Right atrium auricular region (tissue), 2 donors: ENCODE data around the gene LNPK. TPM values are rescaled to one million over a fixed set of nuclear protein-coding genes. Genes with fewer than 3 reads are reported as not detected.

Experiments
- DNase-seq: peaks from one replicate; pipeline ENCODE4 v3.0.0-alpha.2; 2019; ENCODE audit warnings: low spot score
- H3K27ac ChIP-seq, 2 donors: fragments of 200-600 bp; sonication (generic); 1 replicate in 1 of 2; 2 replicates in 1 of 2; pipeline ENCODE4 v1.5.1; 2016 to 2019
- H3K27me3 ChIP-seq, 2 donors: fragments of 200-600 bp; sonication (generic); one replicate each; pipeline versions ENCODE4 v1.5.1 to v1.6.0; 2017 to 2019
- H3K36me3 ChIP-seq: fragments of 200-600 bp; sonication (generic); one replicate; pipeline ENCODE4 v1.5.1; 2016
- H3K4me1 ChIP-seq, 2 donors: fragments of 200-600 bp; sonication (generic); one replicate each; pipeline versions ENCODE4 v1.5.1 to v1.6.0; 2017 to 2019
- H3K4me3 ChIP-seq, 2 donors: fragments of 200-600 bp; sonication (generic); 1 replicate in 1 of 2; 2 replicates in 1 of 2; pipeline ENCODE4 v1.5.1; 2017 to 2019; ENCODE audit warnings: mild to moderate bottlenecking in 1 of 2, moderate library complexity in 1 of 2
- H3K9me3 ChIP-seq, 2 donors: fragments of 200-600 bp; sonication (generic); one replicate each; pipeline ENCODE4 v1.5.1; 2019
- total RNA-seq, 2 donors: library from RNA; depleted of rRNA; stranded (reverse); fragments of >200 nt; gene quantifications; one replicate each; pipeline ENCODE4 v1.1.0, GENCODE V29; 2016
- TF ChIP-seq, protein P1 (sequence below), 2 donors: fragments of 200-600 bp; sonication (generic); IDR thresholded peaks; one replicate each; pipeline ENCODE4 v1.5.1; 2019; ENCODE audit warnings: antibody characterized with exemption in 2 of 2

LNPK gene, protein sequence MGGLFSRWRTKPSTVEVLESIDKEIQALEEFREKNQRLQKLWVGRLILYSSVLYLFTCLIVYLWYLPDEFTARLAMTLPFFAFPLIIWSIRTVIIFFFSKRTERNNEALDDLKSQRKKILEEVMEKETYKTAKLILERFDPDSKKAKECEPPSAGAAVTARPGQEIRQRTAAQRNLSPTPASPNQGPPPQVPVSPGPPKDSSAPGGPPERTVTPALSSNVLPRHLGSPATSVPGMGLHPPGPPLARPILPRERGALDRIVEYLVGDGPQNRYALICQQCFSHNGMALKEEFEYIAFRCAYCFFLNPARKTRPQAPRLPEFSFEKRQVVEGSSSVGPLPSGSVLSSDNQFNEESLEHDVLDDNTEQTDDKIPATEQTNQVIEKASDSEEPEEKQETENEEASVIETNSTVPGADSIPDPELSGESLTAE
- total RNA-seq = 10 to 100 TPM; 12.8 to 14.8 TPM

DNA sequence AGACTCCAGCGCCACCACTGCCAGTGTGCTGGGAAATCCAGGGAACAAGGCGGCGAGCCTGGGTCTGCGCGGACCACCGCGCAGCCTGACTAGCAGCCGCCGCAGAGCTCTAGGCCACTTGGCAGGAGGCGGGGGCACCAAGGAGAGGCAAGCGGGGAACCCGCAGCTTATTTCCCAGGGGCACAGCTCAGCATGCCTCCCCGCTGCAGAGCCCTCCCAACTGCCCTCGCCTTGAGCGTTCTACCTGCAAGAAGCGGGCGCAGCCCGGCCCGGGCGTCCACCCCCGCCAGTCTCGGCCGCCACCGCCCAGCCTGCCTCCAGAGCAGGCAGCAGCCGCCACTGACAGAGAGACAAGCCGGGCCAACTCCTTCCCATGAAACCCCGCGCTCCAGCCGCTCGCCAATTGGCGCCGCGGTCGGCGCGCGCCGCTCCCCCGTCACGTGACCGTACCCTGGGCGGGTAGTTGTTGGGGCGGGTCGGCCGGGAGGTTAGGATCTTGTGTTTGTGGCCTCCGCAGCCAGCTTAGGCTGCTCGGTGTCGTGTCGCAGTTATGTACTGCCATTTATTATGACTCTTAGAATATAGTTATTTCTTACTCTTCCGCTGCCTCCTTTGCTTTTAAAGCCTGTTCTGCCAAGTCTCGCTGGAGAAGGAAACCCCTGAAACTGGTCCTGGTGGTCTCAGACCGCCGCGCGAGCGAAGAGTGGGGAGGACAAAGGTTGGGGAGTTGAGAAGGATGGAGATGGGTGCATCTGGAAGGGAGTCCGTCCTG, at the start of gene LNPK:
LNPK (minus strand) TSS at position 352 of the 772 bp plus-strand sequence. CDS start 6,683 bp downstream, outside the sequence.
- TF ChIP-seq, protein P1, sequence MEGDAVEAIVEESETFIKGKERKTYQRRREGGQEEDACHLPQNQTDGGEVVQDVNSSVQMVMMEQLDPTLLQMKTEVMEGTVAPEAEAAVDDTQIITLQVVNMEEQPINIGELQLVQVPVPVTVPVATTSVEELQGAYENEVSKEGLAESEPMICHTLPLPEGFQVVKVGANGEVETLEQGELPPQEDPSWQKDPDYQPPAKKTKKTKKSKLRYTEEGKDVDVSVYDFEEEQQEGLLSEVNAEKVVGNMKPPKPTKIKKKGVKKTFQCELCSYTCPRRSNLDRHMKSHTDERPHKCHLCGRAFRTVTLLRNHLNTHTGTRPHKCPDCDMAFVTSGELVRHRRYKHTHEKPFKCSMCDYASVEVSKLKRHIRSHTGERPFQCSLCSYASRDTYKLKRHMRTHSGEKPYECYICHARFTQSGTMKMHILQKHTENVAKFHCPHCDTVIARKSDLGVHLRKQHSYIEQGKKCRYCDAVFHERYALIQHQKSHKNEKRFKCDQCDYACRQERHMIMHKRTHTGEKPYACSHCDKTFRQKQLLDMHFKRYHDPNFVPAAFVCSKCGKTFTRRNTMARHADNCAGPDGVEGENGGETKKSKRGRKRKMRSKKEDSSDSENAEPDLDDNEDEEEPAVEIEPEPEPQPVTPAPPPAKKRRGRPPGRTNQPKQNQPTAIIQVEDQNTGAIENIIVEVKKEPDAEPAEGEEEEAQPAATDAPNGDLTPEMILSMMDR (IDR thresholded peaks at IDR 0.05) = no peak
- peaks cover 0 to 20% of the 10 kb centered on the region in 2 donors for H3K4me1 ChIP-seq
- H3K4me3 ChIP-seq = peak within 1 kb of the TSS; percentile 84 to 88

DNA sequence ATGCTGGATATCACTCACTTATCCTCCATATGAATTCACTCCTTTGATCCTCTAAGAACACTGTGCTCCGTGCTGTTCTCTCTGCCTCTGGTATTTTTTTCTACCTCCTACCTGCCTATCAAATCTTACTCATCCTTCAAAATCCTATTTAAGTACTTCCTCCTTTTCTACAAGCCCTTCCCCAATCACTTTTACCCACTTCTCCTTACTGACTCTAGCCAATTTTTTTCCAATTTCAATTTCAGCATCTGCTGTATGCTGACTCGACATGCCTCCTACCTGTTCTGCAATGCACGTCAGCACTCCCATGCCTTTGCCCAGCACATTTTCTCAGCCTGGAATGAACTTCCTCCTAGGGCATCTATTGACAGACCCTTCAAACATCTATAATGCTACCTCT, 37.3 kb upstream of the LNPK start:
- no peaks in the 10 kb centered on the region for H3K9me3 ChIP-seq
- no peak overlapping the region for H3K27ac ChIP-seq
- no peak for DNase-seq
- H3K4me3 ChIP-seq = no peak overlapping the region
- TF ChIP-seq, protein P1 (IDR thresholded peaks at IDR 0.05) = no peak
- H3K27me3 ChIP-seq = no peaks in the 10 kb centered on the region
- H3K36me3 ChIP-seq = no peaks in the 10 kb centered on the region
- no peaks in the 10 kb centered on the region for H3K4me1 ChIP-seq

More for the DNA sequence above, at the start of gene LNPK:
- H3K36me3 ChIP-seq = no peaks in the 10 kb centered on the region
- DNase-seq = peak; percentile 94
- peak within 1 kb of the TSS; percentile 87 to 92 for H3K27ac ChIP-seq
- no peaks in the 10 kb centered on the region for H3K27me3 ChIP-seq
- H3K9me3 ChIP-seq = no peaks in the 10 kb centered on the region

DNA sequence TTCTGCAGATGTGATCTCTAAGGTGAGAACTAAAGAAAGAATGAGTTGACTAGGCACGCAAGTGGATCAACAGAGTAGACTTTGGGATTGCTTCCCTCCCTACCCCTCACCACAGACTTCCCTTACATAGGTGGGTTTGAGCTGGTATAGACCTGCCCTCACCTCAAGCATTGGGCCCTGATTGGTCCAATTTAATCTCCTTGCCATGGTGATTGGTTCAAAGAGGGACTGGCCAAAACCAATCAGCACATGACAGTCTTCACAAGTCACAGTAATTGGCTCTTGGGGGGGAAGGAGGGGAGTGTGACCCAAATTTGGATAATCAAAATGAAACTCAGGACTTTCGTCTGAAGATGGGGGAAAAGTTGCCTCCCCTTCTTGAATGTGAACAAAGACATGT, 36.6 kb upstream of the LNPK start:
- DNase-seq = no peak
- H3K4me3 ChIP-seq = no peak overlapping the region
- H3K36me3 ChIP-seq = no peaks in the 10 kb centered on the region
- H3K27me3 ChIP-seq = no peaks in the 10 kb centered on the region
- H3K4me1 ChIP-seq = no peaks in the 10 kb centered on the region
- H3K9me3 ChIP-seq = no peaks in the 10 kb centered on the region
- H3K27ac ChIP-seq = no peak overlapping the region
- TF ChIP-seq, protein P1 (IDR thresholded peaks at IDR 0.05) = no peak

DNA sequence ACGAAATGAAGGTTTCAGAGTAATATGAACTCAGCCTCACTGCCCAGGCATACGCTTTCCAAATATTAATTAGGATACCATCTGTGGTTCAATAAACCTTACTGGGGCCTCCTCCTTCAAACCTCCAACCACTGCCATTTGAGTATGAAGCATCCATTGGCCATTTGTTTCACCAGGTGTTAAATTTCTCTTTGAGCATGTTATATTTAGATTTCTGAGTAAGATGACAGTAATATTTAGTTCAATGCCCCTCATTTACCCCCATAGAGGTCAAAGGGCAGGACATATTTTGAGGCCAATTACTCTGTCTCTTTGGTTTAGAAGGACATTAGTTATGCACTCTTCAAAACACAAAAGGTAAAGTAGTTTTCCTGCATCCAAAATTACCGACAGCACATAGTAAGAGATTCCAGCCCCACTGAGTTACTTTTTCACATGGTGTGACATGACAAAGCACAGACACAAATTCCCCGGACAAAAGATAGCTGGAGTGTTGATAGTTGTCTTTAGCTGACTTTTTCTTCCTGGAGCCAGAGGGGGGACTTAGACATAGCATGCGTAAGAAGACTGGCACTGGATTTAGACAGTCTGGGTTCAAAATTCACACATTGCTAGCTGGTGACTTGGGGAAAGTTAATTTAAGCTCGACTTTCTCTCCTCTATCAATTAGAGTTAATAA, 33.1 kb upstream of the LNPK start:
- Histone ChIP-seq H3K27me3 (no peaks in the 10 kb centered on the region), H3K9me3 (no peaks in the 10 kb centered on the region), H3K36me3 (no peaks in the 10 kb centered on the region), H3K4me1 (no peaks in the 10 kb centered on the region), H3K4me3 (no peak overlapping the region), H3K27ac (peak overlapping the region in 1 of 2 donors; percentile 67)
- no peak for DNase-seq
- TF ChIP-seq, protein P1 (IDR thresholded peaks at IDR 0.05) = no peak

DNA sequence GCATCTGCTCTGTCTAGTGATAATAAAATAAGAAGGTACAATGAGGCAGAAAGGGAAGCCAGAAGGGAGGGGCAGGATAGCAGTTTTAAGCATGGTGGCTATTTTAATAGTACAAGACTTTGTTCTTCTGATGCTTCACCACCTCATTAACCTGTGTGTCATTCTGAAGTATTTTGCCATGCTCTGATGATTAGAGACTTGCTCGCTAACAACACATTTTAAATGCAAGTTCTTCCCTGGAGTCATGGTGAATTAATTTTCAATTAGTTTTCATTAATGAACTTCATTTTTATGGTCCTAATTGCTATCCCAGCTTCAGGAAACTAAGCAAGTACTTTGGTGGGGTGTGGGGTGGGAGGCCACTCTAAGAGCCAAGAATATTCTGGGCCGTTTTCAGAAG, 25.7 kb upstream of the LNPK start:
- no peak for DNase-seq
- H3K27me3 ChIP-seq = no peaks in the 10 kb centered on the region
- TF ChIP-seq, protein P1 (IDR thresholded peaks at IDR 0.05) = no peak
- no peaks in the 10 kb centered on the region for H3K4me1 ChIP-seq
- no peak overlapping the region for H3K4me3 ChIP-seq
- H3K9me3 ChIP-seq = no peaks in the 10 kb centered on the region
- H3K27ac ChIP-seq = no peak overlapping the region
- H3K36me3 ChIP-seq = no peaks in the 10 kb centered on the region
